OCI-LY7 (cell line): ENCODE data around the gene COL4A2. TPM values are rescaled to one million over a fixed set of nuclear protein-coding genes. Genes with fewer than 3 reads are reported as not detected.

Source experiments
- BruUV-seq: library from RNA; stranded (reverse); fragments of 400-500 nt; replicated peaks from 2 replicates; lab custom pipeline; 2021; lab: Mats Ljungman, UMichigan
- CTCF ChIA-PET: fragments of 300-600 bp; sonication (Branson Sonifier 250); formaldehyde crosslinking; loops from one replicate; lab custom pipeline; 2022; ENCODE audit warnings: antibody characterized with exemption; ENCODE audit not compliant: unreplicated experiment; lab: Charles Lee
- POLR2A ChIA-PET: fragments of 300-600 bp; sonication (Branson Sonifier 250); formaldehyde crosslinking; loops from one replicate; lab custom pipeline; 2022; ENCODE audit warnings: antibody characterized with exemption; lab: Charles Lee
- DNase-seq: peaks from one replicate; pipeline ENCODE4 v3.0.0-alpha.2; 2015; ENCODE audit warnings: low spot score
- H2AFZ ChIP-seq: fragments of 200-600 bp; sonication (generic), shearing (Covaris generic); 2 replicates; pipeline ENCODE4 v1.6.1; 2014; ENCODE audit warnings: mild to moderate bottlenecking, antibody characterized with exemption, low read length, moderate library complexity
- H3K27ac ChIP-seq: fragments of 200-600 bp; sonication (generic); 2 replicates; pipeline ENCODE4 v1.5.1; 2014; ENCODE audit warnings: mixed run types, low read depth, mild to moderate bottlenecking, moderate library complexity, low read length, inconsistent platforms; ENCODE audit not compliant: poor library complexity, severe bottlenecking
- H3K36me3 ChIP-seq: fragments of 200-600 bp; sonication (generic); 2 replicates; pipeline ENCODE4 v1.6.1; 2014; ENCODE audit warnings: mild to moderate bottlenecking, antibody characterized with exemption, low read length, moderate library complexity, mixed read lengths; ENCODE audit not compliant: insufficient read depth
- H3K4me1 ChIP-seq: fragments of 200-600 bp; sonication (generic); 2 replicates; pipeline ENCODE4 v1.5.1; 2014; ENCODE audit warnings: mild to moderate bottlenecking, low read length; ENCODE audit not compliant: insufficient read depth, poor library complexity, severe bottlenecking
- H3K4me2 ChIP-seq: fragments of 200-600 bp; sonication (generic); 2 replicates; pipeline ENCODE4 v1.6.1; 2014; ENCODE audit warnings: mild to moderate bottlenecking, low read length
- H3K4me3 ChIP-seq: fragments of 200-600 bp; sonication (generic); 2 replicates; pipeline ENCODE4 v1.5.1; 2014; ENCODE audit warnings: mild to moderate bottlenecking, low read depth, low read length; ENCODE audit not compliant: poor library complexity, severe bottlenecking
- H3K79me2 ChIP-seq: fragments of 200-600 bp; sonication (generic); 2 replicates; pipeline ENCODE4 v1.6.1; 2016; ENCODE audit warnings: low read depth, mild to moderate bottlenecking, low read length, moderate library complexity, mixed read lengths; ENCODE audit not compliant: insufficient read depth
- H3K9me2 ChIP-seq: fragments of 200-600 bp; sonication (generic); 2 replicates; pipeline ENCODE4 v1.6.1; 2016; ENCODE audit warnings: mild to moderate bottlenecking, low read length, mixed read lengths; ENCODE audit not compliant: insufficient read depth
- H3K9me3 ChIP-seq: fragments of 200-600 bp; sonication (generic); 2 replicates; pipeline ENCODE4 v1.6.1; 2014; ENCODE audit warnings: mild to moderate bottlenecking, mixed run types, low read length, mixed read lengths
- H4K20me1 ChIP-seq: fragments of 200-600 bp; sonication (generic); 2 replicates; pipeline ENCODE4 v1.6.1; 2014; ENCODE audit warnings: mild to moderate bottlenecking, antibody characterized with exemption, low read length, moderate library complexity, mixed read lengths; ENCODE audit not compliant: insufficient read depth
- EZH2phosphoT487 ChIP-seq: fragments of 200-600 bp; sonication (generic); IDR thresholded peaks from 2 replicates; pipeline ENCODE4 v1.6.1; 2018; ENCODE audit warnings: low read depth, borderline replicate concordance, mild to moderate bottlenecking, mixed run types, antibody characterized with exemption, low read length, moderate library complexity, mixed read lengths
- intact Hi-C: fragments of 100-400 bp; cut with micrococcal nuclease; formaldehyde crosslinking; loops from one replicate; pipeline ENCODE4 v1.10.0; 2022; ENCODE audit not compliant: unreplicated experiment
- total RNA-seq, 2 experiments: library from RNA; depleted of rRNA in 1 of 2; stranded (reverse); fragments of >200 nt in 1 of 2; shearing (Covaris generic) in 1 of 2; gene quantifications; 2 replicates each; pipeline ENCODE4 v1.2.3, GENCODE V29; 2014 to 2022
- TF ChIP-seq, protein P1 (sequence below): fragments of 200-600 bp; sonication (generic); conservative IDR thresholded peaks from 2 replicates; pipeline ENCODE4 v1.5.1; 2014; ENCODE audit warnings: mild to moderate bottlenecking, antibody characterized with exemption, low read length, moderate library complexity, mixed read lengths

COL4A2 gene
- total RNA-seq, 2 experiments from 2014 or later = 0.34 TPM; not detected in 1

DNA sequence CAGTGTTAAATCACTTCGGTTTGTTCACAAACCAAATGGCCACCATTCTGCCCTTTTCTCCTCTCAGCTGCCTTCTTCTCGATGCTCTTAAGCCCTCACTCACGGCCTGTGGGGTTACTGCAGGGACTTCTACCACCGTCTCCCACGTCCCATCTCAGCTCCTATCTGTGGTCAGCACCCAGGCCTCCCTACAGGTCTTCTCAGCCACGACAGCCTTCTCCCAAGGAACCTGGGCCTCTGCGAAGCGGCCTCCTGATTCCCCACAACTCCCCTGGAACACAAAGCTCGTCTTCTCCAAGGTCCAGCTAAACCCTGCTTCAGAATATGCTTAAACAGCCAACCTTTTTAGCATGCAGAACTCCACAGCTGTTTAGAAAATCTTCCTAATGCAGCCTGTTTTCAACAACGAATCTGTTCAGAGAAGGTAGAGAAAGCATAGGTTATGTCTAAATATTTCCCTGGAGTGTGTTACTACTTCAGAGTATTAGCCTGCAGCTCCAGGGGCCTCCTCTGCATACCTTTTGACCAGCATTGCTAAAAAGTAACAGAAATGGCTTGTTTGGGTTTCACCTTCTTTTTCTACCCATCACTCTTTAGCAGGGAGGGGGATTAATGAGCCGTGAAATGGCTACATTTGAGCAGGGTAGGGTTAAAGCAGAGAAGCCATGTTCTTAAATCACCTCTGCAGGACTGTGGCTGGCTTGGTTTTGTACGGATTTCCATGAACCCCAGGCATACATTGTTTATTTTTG is 104.0 kb downstream of the COL4A2 start:
- intact Hi-C loops = no loop called here
- ChIA-PET POLR2A (no interaction called here), CTCF (no interaction called here)

DNA sequence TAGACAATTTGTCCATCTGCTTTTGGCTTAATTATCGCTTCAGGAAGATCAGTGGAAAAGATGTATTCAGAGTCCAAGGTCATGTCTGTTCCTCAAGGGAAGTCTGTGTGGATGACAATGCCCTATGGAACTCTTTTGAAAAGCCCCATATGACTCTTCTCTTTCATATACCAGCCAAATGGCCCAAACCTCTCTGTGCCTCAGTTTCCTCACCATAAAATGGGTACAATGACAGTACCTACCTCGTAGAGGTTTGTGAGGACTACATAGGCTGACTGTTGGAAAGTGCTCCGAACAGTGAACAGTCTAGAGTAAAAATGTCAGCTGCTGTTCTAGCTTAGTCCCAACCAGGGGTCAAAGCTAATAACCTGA is 104.6 kb downstream of the COL4A2 start:
- no peaks in the 10 kb centered on the region for H3K36me3 ChIP-seq
- no peaks in the 10 kb centered on the region for H3K9me3 ChIP-seq
- POLR2A ChIA-PET = no interaction called here
- H3K4me2 ChIP-seq = no peak overlapping the region
- no peaks in the 10 kb centered on the region for H3K9me2 ChIP-seq
- H2AFZ ChIP-seq = no peak overlapping the region
- no peak overlapping the region for H3K4me3 ChIP-seq
- no peaks in the 10 kb centered on the region for H3K4me1 ChIP-seq
- CTCF ChIA-PET = interaction anchor here (0.6 kb wide), 1 partner anchor 11 kb away, joined by 3 read pairs; no protein-coding TSS in a partner anchor
- TF ChIP-seq, protein P1, sequence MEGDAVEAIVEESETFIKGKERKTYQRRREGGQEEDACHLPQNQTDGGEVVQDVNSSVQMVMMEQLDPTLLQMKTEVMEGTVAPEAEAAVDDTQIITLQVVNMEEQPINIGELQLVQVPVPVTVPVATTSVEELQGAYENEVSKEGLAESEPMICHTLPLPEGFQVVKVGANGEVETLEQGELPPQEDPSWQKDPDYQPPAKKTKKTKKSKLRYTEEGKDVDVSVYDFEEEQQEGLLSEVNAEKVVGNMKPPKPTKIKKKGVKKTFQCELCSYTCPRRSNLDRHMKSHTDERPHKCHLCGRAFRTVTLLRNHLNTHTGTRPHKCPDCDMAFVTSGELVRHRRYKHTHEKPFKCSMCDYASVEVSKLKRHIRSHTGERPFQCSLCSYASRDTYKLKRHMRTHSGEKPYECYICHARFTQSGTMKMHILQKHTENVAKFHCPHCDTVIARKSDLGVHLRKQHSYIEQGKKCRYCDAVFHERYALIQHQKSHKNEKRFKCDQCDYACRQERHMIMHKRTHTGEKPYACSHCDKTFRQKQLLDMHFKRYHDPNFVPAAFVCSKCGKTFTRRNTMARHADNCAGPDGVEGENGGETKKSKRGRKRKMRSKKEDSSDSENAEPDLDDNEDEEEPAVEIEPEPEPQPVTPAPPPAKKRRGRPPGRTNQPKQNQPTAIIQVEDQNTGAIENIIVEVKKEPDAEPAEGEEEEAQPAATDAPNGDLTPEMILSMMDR = no peak
- TF ChIP-seq EZH2phosphoT487 = no peak
- intact Hi-C loops = loop anchor here (2.0 kb wide), 1 partner anchor 189 kb away; no protein-coding TSS in a partner anchor
- no peak for DNase-seq
- no peaks in the 10 kb centered on the region for H4K20me1 ChIP-seq
- H3K79me2 ChIP-seq = no peaks in the 10 kb centered on the region
- no TSS peak for BruUV-seq
- H3K27ac ChIP-seq = no peak overlapping the region

More for the DNA sequence above, 104.0 kb downstream of the COL4A2 start:
- no peak for DNase-seq
- Histone ChIP-seq H3K4me1 (no peaks in the 10 kb centered on the region), H3K27ac (no peak overlapping the region), H3K4me2 (no peak overlapping the region), H3K79me2 (no peaks in the 10 kb centered on the region), H3K9me2 (no peaks in the 10 kb centered on the region), H3K36me3 (no peaks in the 10 kb centered on the region), H2AFZ (no peak overlapping the region), H3K4me3 (no peak overlapping the region), H3K9me3 (no peaks in the 10 kb centered on the region), H4K20me1 (no peaks in the 10 kb centered on the region)
- TF ChIP-seq, protein P1 = no peak
- no TSS peak for BruUV-seq
